ENCODE data around the gene BCCIP.

GRCh38 chr10:125865120-125865519, 41.8 kb downstream of the BCCIP start:
- no peak for TF ChIP-seq POLR2A (IDR thresholded peaks at IDR 0.05; ENCODE audit: low read length)
- no peak for TF ChIP-seq GATA1 (IDR thresholded peaks at IDR 0.05; ENCODE audit: low read depth, low read length)

Data from erythroblast (primary cell).